HepG2 (cell line): Measurements from ENCODE around the gene NUP54. TPM values are rescaled to one million over a fixed set of nuclear protein-coding genes. Genes with fewer than 3 reads are reported as not detected.

Source experiments
- ARID3A ChIP-seq: IDR thresholded peaks from 2 replicates; pipeline ENCODE4 v1.6.1; 2012; ENCODE audit warnings: low read depth, low read length, improper control_type of control experiment
- GTF2F1 ChIP-seq: fragments of 150-350 bp; IDR thresholded peaks from 2 replicates; pipeline ENCODE4 v1.6.1; 2014; ENCODE audit warnings: low read length
- HMGA1 ChIP-seq: sonication (generic); formaldehyde crosslinking; conservative IDR thresholded peaks from 2 replicates; pipeline ENCODE4 v1.4.0; 2020; ENCODE audit warnings: missing genetic modification reagents
- KIAA2018 ChIP-seq: sonication (generic); formaldehyde crosslinking; IDR thresholded peaks from 2 replicates; pipeline ENCODE4 v1.5.0; 2020; ENCODE audit warnings: mild to moderate bottlenecking, missing genetic modification reagents, borderline replicate concordance
- LCORL ChIP-seq, 2 experiments: fragments of 450-650 bp in 1 of 2; sonication (generic) in 1 of 2; formaldehyde crosslinking in 1 of 2; IDR thresholded peaks; 2 replicates each; pipeline versions ENCODE4 v1.5.0 to v1.6.1; 2017 to 2020; ENCODE audit warnings: antibody characterized with exemption in 1 of 2, missing genetic modification reagents in 1 of 2
- MTERF4 ChIP-seq: sonication (generic); formaldehyde crosslinking; IDR thresholded peaks from 2 replicates; pipeline ENCODE4 v1.8.0; 2023; ENCODE audit warnings: mild to moderate bottlenecking, missing genetic modification reagents
- RAD51 ChIP-seq: fragments of 450-650 bp; IDR thresholded peaks from 2 replicates; pipeline ENCODE4 v1.6.1; 2016; ENCODE audit warnings: borderline replicate concordance
- STAT5B ChIP-seq: sonication (generic); formaldehyde crosslinking; IDR thresholded peaks from 2 replicates; pipeline ENCODE4 v1.4.0; 2020; ENCODE audit warnings: missing genetic modification reagents
- SUZ12 ChIP-seq: fragments of 150-350 bp; IDR thresholded peaks from 2 replicates; pipeline ENCODE4 v1.6.1; 2014; ENCODE audit warnings: low read depth, low read length
- TBX2 ChIP-seq: sonication (generic); formaldehyde crosslinking; IDR thresholded peaks from 2 replicates; pipeline ENCODE4 v1.5.0; 2020; ENCODE audit warnings: missing genetic modification reagents, mild to moderate bottlenecking, borderline replicate concordance
- TCF12 ChIP-seq, 2 experiments: fragments of 450-650 bp in 1 of 2; sonication (generic) in 1 of 2; formaldehyde crosslinking in 1 of 2; IDR thresholded peaks; 2 replicates each; pipeline versions ENCODE4 v1.6.1 to v1.8.0; 2017 to 2022; ENCODE audit warnings: antibody characterized with exemption in 1 of 2, mild to moderate bottlenecking in 1 of 2, missing genetic modification reagents in 1 of 2, moderate library complexity in 1 of 2
- ZFP36L1 ChIP-seq: sonication (generic); formaldehyde crosslinking; IDR thresholded peaks from 2 replicates; pipeline ENCODE4 v1.8.0; 2022; ENCODE audit warnings: mild to moderate bottlenecking, missing genetic modification reagents, moderate library complexity
- ZNF280B ChIP-seq: sonication (generic); formaldehyde crosslinking; IDR thresholded peaks from 2 replicates; pipeline ENCODE4 v1.5.0; 2020; ENCODE audit warnings: missing genetic modification reagents, mild to moderate bottlenecking, borderline replicate concordance
- ZNF430 ChIP-seq: sonication (generic); formaldehyde crosslinking; IDR thresholded peaks from 2 replicates; pipeline ENCODE4 v1.9.0; 2021; ENCODE audit warnings: mild to moderate bottlenecking, missing genetic modification reagents
- ZNF446 ChIP-seq: sonication (generic); formaldehyde crosslinking; IDR thresholded peaks from 2 replicates; pipeline ENCODE4 v1.5.0; 2020; ENCODE audit warnings: mild to moderate bottlenecking, missing genetic modification reagents
- ZNF572 ChIP-seq: sonication (generic); formaldehyde crosslinking; IDR thresholded peaks from 2 replicates; pipeline ENCODE4 v1.5.1; 2020; ENCODE audit warnings: mild to moderate bottlenecking, missing genetic modification reagents
- polyA plus RNA-seq, 8 experiments: library from polyadenylated mRNA; depleted of rRNA in 3 of 8; stranded (reverse) in 7 of 8; unstranded in 1 of 8; fragments of >200 nt; fragmentation: Illumina TruSeq in 4 of 8; extraction: Trizol in 4 of 8; gene quantifications; 2 replicates each; pipeline versions ENCODE4 v1.2.1 to v1.2.3, GENCODE V29; 2011 to 2016; ENCODE audit warnings: low read depth in 4 of 8, missing spikeins in 1 of 8, mixed read lengths in 1 of 8; ENCODE audit not compliant: insufficient read depth in 1 of 8
- total RNA-seq, 5 experiments: library from RNA; depleted of rRNA; stranded (reverse); fragments of >200 nt; fragmentation: Illumina TruSeq; extraction: Trizol; gene quantifications; 2 replicates each; pipeline ENCODE4 v1.2.3, GENCODE V29; 2016; ENCODE audit warnings: low read depth in 1 of 5

NUP54 gene
- total and polyA plus RNA-seq, 2 of the 13 experiments (the other 11 are each of a cell fraction or from before 2014, with no cell fraction given) = 36.1 to 69.3 TPM

- TF ChIP-seq ARID3A (no peak), STAT5B (0 out of 2 replicates have a peak, but pooled peaks have one; percentile 1), SUZ12 (no peak), RAD51 (no peak), ZNF280B (no peak), ZFP36L1 (CRISPR knock-in tag) (no peak), KIAA2018 (no peak), MTERF4 (CRISPR knock-in tag) (no peak), HMGA1 (CRISPR knock-in tag) (no peak), ZNF572 (no peak), LCORL (IDR thresholded peaks at IDR 0.05) (no peak), LCORL (CRISPR knock-in tag; IDR thresholded peaks at IDR 0.05) (0 out of 2 replicates have a peak, but pooled peaks have one; percentile 5), GTF2F1 (no peak), TBX2 (CRISPR knock-in tag) (no peak), ZNF446 (CRISPR knock-in tag) (0 out of 2 replicates have a peak, but pooled peaks have one; percentile 18), ZNF430 (CRISPR knock-in tag) (0 out of 2 replicates have a peak, but pooled peaks have one; percentile 0), TCF12 (IDR thresholded peaks at IDR 0.05) (no peak), TCF12 (CRISPR knock-in tag; IDR thresholded peaks at IDR 0.05) (0 out of 2 replicates have a peak, but pooled peaks have one; percentile 52)
Observed at GRCh38 chr4:76147454-76148141, 599 bp downstream of the NUP54 start (continued).
